CD4-positive, alpha-beta memory T cell (primary cell): Measurements from ENCODE around the gene CDKN2B-AS1. TPM values are rescaled to one million over a fixed set of nuclear protein-coding genes. Genes with fewer than 3 reads are reported as not detected.

Experiments used
- CTCF ChIA-PET: fragments of 350-600 bp; sonication (Branson Sonifier 250); formaldehyde crosslinking; loops from one replicate; lab custom pipeline; 2021; ENCODE audit warnings: inconsistent platforms; ENCODE audit not compliant: partially characterized antibody; lab: Charles Lee
- POLR2A ChIA-PET: fragments of 350-600 bp; sonication (Branson Sonifier 250); formaldehyde crosslinking; loops from one replicate; lab custom pipeline; 2021; ENCODE audit not compliant: partially characterized antibody; lab: Charles Lee
- DNase-seq, 5 donors: peaks; one replicate each; pipeline versions ENCODE4 v3.0.0 to v3.0.0-alpha.2; 2020 to 2022; ENCODE audit warnings: mixed read lengths in 1 of 5
- H3K27ac ChIP-seq: one replicate; pipeline ENCODE4 v1.7.0; 2013; ENCODE audit warnings: low read depth, low read length
- H3K27me3 ChIP-seq: 2 replicates; pipeline ENCODE4 v1.7.0; 2013; ENCODE audit warnings: mild to moderate bottlenecking, low read length, moderate library complexity; ENCODE audit not compliant: insufficient read depth
- H3K36me3 ChIP-seq: 2 replicates; pipeline ENCODE4 v1.7.0; 2013; ENCODE audit warnings: mild to moderate bottlenecking, low read length, moderate library complexity; ENCODE audit not compliant: insufficient read depth
- H3K4me1 ChIP-seq: 2 replicates; pipeline ENCODE4 v1.7.0; 2013; ENCODE audit warnings: mild to moderate bottlenecking, low read length, moderate library complexity; ENCODE audit not compliant: insufficient read depth
- H3K4me3 ChIP-seq, 2 donors: one replicate each; pipeline ENCODE4 v1.7.0; 2013; ENCODE audit warnings: low read length in 2 of 2, mild to moderate bottlenecking in 1 of 2
- H3K9me3 ChIP-seq, 2 donors: one replicate each; pipeline ENCODE4 v1.7.0; 2013; ENCODE audit warnings: low read length in 2 of 2, control low read depth in 1 of 2; ENCODE audit not compliant: control insufficient read depth in 1 of 2
- H3K27ac Mint-ChIP-seq, 7 donors: one replicate each; pipeline ENCODE4 v1.8.0; 2020 to 2021; ENCODE audit warnings: mixed read lengths in 7 of 7, mild to moderate bottlenecking in 6 of 7, inconsistent platforms in 3 of 7, moderate library complexity in 3 of 7
- H3K27me3 Mint-ChIP-seq, 2 donors: one replicate each; pipeline ENCODE4 v1.8.0; 2020 to 2021; ENCODE audit warnings: mixed read lengths in 2 of 2
- H3K36me3 Mint-ChIP-seq, 2 donors: one replicate each; pipeline ENCODE4 v1.8.0; 2020 to 2021; ENCODE audit warnings: mixed read lengths in 2 of 2, inconsistent platforms in 1 of 2, mild to moderate bottlenecking in 1 of 2
- H3K4me1 Mint-ChIP-seq, 4 donors: one replicate each; pipeline ENCODE4 v1.8.0; 2020 to 2021; ENCODE audit warnings: mixed read lengths in 4 of 4, mild to moderate bottlenecking in 1 of 4
- H3K4me3 Mint-ChIP-seq, 8 donors: one replicate each; pipeline ENCODE4 v1.8.0; 2020 to 2021; ENCODE audit warnings: mixed read lengths in 8 of 8, mild to moderate bottlenecking in 7 of 8, moderate library complexity in 6 of 8, inconsistent platforms in 3 of 8
- H3K9me3 Mint-ChIP-seq, 8 donors: one replicate each; pipeline ENCODE4 v1.8.0; 2020 to 2021; ENCODE audit warnings: mixed read lengths in 8 of 8, mild to moderate bottlenecking in 5 of 8, inconsistent platforms in 3 of 8, moderate library complexity in 1 of 8
- intact Hi-C: fragments of 100-400 bp; cut with micrococcal nuclease; formaldehyde crosslinking; loops from one replicate; pipeline ENCODE4 v1.15.1; 2023
- polyA plus RNA-seq, 2 donors: library from polyadenylated mRNA; unstranded; fragments of 300-500 nt; fragmentation: Illumina TruSeq; gene quantifications; one replicate each; pipeline ENCODE4 v1.2.3, GENCODE V29; 2021
- total RNA-seq, 2 experiments: library from RNA; stranded (reverse); gene quantifications; one replicate each; pipeline ENCODE4 v1.2.3, GENCODE V29; 2021

The CDKN2B-AS1 gene
- total and polyA plus RNA-seq, 4 experiments from 2014 or later = 0.11 to 2.2 (median 1.9) TPM; not detected in 1

- peaks cover 20 to 50% (median 33%) of the 10 kb centered on the region in 4 donors for H3K4me1 Mint-ChIP-seq
- peaks cover 76 to 85% of the 10 kb centered on the region in 2 donors for H3K27me3 Mint-ChIP-seq
- peak overlapping the region in 4 of 7 donors; percentile 41 to 80 (median 60) for H3K27ac Mint-ChIP-seq
- peaks cover 8 to 11% of the 10 kb centered on the region in 2 donors for H3K36me3 Mint-ChIP-seq
- DNase-seq = no peak
- POLR2A ChIA-PET = interaction anchor here (1.3 to 1.9 kb wide), 3 partner anchors 10 to 38 kb away, joined by 3 to 6 read pairs (median 4); partner anchors contain the start of gene CDKN2B
- peaks cover 86% of the 10 kb centered on the region for H3K27me3 ChIP-seq
- no peak overlapping the region for H3K4me3 ChIP-seq
- intact Hi-C loops = loop anchor here (5.0 kb wide), 2 partner anchors 37 to 48 kb away; partner anchors contain the start of gene CDKN2B
- no peak overlapping the region for H3K27ac ChIP-seq
- no peaks in the 10 kb centered on the region for H3K36me3 ChIP-seq
- H3K4me1 ChIP-seq = peaks cover 29% of the 10 kb centered on the region
- CTCF ChIA-PET = interaction anchor here (1.0 to 5.1 kb wide), 3 partner anchors 21 to 115 kb away, joined by 3 to 39 read pairs (median 4); partner anchors contain the start of gene CDKN2B
- no peaks in the 10 kb centered on the region for H3K9me3 ChIP-seq
- H3K4me3 Mint-ChIP-seq = peak overlapping the region in 5 of 8 donors; percentile 6 to 74 (median 35)
- peaks cover 2 to 56% (median 43%) of the 10 kb centered on the region in 8 donors for H3K9me3 Mint-ChIP-seq
These were observed 24.4 kb upstream of the CDKN2B-AS1 start for GRCh38 chr9:21969951-21970799.

DNA sequence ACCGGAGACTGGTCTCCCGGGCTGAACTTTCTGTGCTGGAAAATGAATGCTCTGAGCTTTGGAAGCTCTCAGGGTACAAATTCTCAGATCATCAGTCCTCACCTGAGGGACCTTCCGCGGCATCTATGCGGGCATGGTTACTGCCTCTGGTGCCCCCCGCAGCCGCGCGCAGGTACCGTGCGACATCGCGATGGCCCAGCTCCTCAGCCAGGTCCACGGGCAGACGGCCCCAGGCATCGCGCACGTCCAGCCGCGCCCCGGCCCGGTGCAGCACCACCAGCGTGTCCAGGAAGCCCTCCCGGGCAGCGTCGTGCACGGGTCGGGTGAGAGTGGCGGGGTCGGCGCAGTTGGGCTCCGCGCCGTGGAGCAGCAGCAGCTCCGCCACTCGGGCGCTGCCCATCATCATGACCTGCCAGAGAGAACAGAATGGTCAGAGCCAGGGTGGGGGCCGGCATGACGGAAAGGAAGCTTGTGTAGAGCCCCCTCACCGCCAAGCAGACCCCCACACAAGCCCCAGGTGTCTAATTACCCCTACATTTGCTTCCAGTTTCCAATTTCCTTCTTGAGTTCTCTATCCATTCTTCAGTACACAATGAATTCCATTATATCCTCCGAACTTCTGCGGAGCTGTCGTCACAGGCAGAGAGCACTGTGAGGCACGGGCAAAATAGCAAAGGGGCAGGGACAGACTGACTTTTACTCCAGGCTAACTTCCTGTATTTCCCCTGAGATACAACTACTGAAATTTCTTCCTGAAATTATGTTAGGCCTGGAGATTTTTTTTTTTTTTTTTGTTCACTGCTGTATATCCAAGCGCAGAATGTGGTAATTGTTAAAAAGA is 23.6 kb upstream of the CDKN2B-AS1 start:
- POLR2A ChIA-PET = interaction anchor here (1.0 to 1.9 kb wide), 4 partner anchors 9 to 37 kb away, joined by 3 to 6 read pairs (median 4); partner anchors contain the start of genes CDKN2B and CDKN2B-AS1
- H3K9me3 Mint-ChIP-seq = peaks cover 2 to 54% (median 43%) of the 10 kb centered on the region in 8 donors
- no peaks in the 10 kb centered on the region for H3K36me3 ChIP-seq
- DNase-seq = no peak
- H3K4me1 ChIP-seq = peaks cover 29% of the 10 kb centered on the region
- H3K4me1 Mint-ChIP-seq = peaks cover 18 to 50% (median 30%) of the 10 kb centered on the region in 4 donors
- peak overlapping the region in 4 of 7 donors; percentile 19 to 81 (median 62) for H3K27ac Mint-ChIP-seq
- intact Hi-C loops = no loop called here
- H3K4me3 Mint-ChIP-seq = peak overlapping the region in 4 of 8 donors; percentile 6 to 42 (median 12)
- H3K36me3 Mint-ChIP-seq = peaks cover 8 to 11% of the 10 kb centered on the region in 2 donors
- peaks cover 86% of the 10 kb centered on the region for H3K27me3 ChIP-seq
- CTCF ChIA-PET = interaction anchor here (0.9 to 5.1 kb wide), 4 partner anchors 20 to 776 kb away, joined by 3 to 39 read pairs (median 4); partner anchors contain the start of gene CDKN2B
- no peaks in the 10 kb centered on the region for H3K9me3 ChIP-seq
- no peak overlapping the region for H3K27ac ChIP-seq
- H3K27me3 Mint-ChIP-seq = peaks cover 76 to 85% of the 10 kb centered on the region in 2 donors
- no peak overlapping the region for H3K4me3 ChIP-seq

- Histone ChIP-seq H3K9me3 (no peaks in the 10 kb centered on the region), H3K36me3 (no peaks in the 10 kb centered on the region), H3K27me3 (peaks cover 88% of the 10 kb centered on the region), H3K4me1 (peaks cover 32% of the 10 kb centered on the region), H3K27ac (no peak overlapping the region), H3K4me3 (no peak overlapping the region)
- ChIA-PET CTCF (interaction anchor here (5.1 kb wide), 1 partner anchor 36 kb away, joined by 39 read pairs; the partner anchor contains the start of gene CDKN2B), POLR2A (interaction anchor here (1.5 kb wide), 1 partner anchor 37 kb away, joined by 5 read pairs; the partner anchor contains the start of gene CDKN2B)
- peaks cover 2 to 49% (median 36%) of the 10 kb centered on the region in 8 donors for H3K9me3 Mint-ChIP-seq
- H3K27ac Mint-ChIP-seq = peak overlapping the region in 2 of 7 donors; percentile 17 to 68
- H3K27me3 Mint-ChIP-seq = peaks cover 75 to 84% of the 10 kb centered on the region in 2 donors
- peaks cover 5 to 11% of the 10 kb centered on the region in 2 donors for H3K36me3 Mint-ChIP-seq
- H3K4me1 Mint-ChIP-seq = peaks cover 16 to 42% (median 27%) of the 10 kb centered on the region in 4 donors
- intact Hi-C loops = no loop called here
- no peak overlapping the region for H3K4me3 Mint-ChIP-seq
- DNase-seq = no peak
These were observed 22.2 kb upstream of the CDKN2B-AS1 start for GRCh38 chr9:21972361-21972760.

GRCh38 chr9:21974343-21974721 is 20.3 kb upstream of the CDKN2B-AS1 start:
- POLR2A ChIA-PET = no interaction called here
- H3K36me3 Mint-ChIP-seq = peaks cover under 1 to 4% of the 10 kb centered on the region in 2 donors
- CTCF ChIA-PET = interaction anchor here (1.2 kb wide), 1 partner anchor 34 kb away, joined by 3 read pairs; no protein-coding TSS in a partner anchor
- Histone ChIP-seq H3K36me3 (no peaks in the 10 kb centered on the region), H3K27me3 (peaks cover 83% of the 10 kb centered on the region), H3K9me3 (no peaks in the 10 kb centered on the region), H3K27ac (no peak overlapping the region), H3K4me1 (peaks cover 24% of the 10 kb centered on the region), H3K4me3 (peak overlapping the region in 1 of 2 donors; percentile 48)
- peaks cover 14 to 28% (median 19%) of the 10 kb centered on the region in 4 donors for H3K4me1 Mint-ChIP-seq
- H3K27ac Mint-ChIP-seq = peak overlapping the region in 3 of 7 donors; percentile 64 to 78 (median 68)
- peak in 1 of 5 donors; percentile 33 for DNase-seq
- H3K9me3 Mint-ChIP-seq = peaks cover 2 to 32% (median 18%) of the 10 kb centered on the region in 8 donors
- peak overlapping the region; percentile 62 to 86 (median 80) for H3K4me3 Mint-ChIP-seq
- peaks cover 72 to 79% of the 10 kb centered on the region in 2 donors for H3K27me3 Mint-ChIP-seq
- intact Hi-C loops = loop anchor here (2.0 kb wide), 1 partner anchor 20 kb away; the partner anchor contains the start of genes CDKN2A and CDKN2B-AS1

DNA sequence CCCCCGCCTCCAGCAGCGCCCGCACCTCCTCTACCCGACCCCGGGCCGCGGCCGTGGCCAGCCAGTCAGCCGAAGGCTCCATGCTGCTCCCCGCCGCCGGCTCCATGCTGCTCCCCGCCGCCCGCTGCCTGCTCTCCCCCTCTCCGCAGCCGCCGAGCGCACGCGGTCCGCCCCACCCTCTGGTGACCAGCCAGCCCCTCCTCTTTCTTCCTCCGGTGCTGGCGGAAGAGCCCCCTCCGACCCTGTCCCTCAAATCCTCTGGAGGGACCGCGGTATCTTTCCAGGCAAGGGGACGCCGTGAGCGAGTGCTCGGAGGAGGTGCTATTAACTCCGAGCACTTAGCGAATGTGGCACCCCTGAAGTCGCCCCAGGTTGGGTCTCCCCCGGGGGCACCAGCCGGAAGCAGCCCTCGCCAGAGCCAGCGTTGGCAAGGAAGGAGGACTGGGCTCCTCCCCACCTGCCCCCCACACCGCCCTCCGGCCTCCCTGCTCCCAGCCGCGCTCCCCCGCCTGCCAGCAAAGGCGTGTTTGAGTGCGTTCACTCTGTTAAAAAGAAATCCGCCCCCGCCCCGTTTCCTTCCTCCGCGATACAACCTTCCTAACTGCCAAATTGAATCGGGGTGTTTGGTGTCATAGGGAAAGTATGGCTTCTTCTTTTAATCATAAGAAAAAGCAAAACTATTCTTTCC is 19.7 kb upstream of the CDKN2B-AS1 start:
- Histone ChIP-seq H3K9me3 (no peaks in the 10 kb centered on the region), H3K27ac (no peak overlapping the region), H3K4me1 (peaks cover 24% of the 10 kb centered on the region), H3K27me3 (peaks cover 83% of the 10 kb centered on the region), H3K4me3 (peak overlapping the region in 1 of 2 donors; percentile 48), H3K36me3 (no peaks in the 10 kb centered on the region)
- H3K9me3 Mint-ChIP-seq = peaks cover 2 to 30% (median 14%) of the 10 kb centered on the region in 8 donors
- H3K36me3 Mint-ChIP-seq = peaks cover 0 to 3% of the 10 kb centered on the region in 2 donors
- peak overlapping the region; percentile 76 to 89 (median 81) for H3K4me3 Mint-ChIP-seq
- intact Hi-C loops = loop anchor here (1.0 to 2.0 kb wide), 2 partner anchors 10 to 20 kb away; partner anchors contain the start of genes CDKN2A and CDKN2B-AS1
- POLR2A ChIA-PET = no interaction called here
- peak overlapping the region in 5 of 7 donors; percentile 57 to 81 (median 68) for H3K27ac Mint-ChIP-seq
- peaks cover 14 to 25% (median 19%) of the 10 kb centered on the region in 4 donors for H3K4me1 Mint-ChIP-seq
- CTCF ChIA-PET = interaction anchor here (1.6 kb wide), 1 partner anchor 12 kb away, joined by 7 read pairs; no protein-coding TSS in a partner anchor
- peak in 3 of 5 donors; percentile 32 to 63 (median 41) for DNase-seq
- H3K27me3 Mint-ChIP-seq = peaks cover 75 to 78% of the 10 kb centered on the region in 2 donors
